WTC11 (cell line): ENCODE results near the gene ANKRD17. TPM values are rescaled to one million over a fixed set of nuclear protein-coding genes. Genes with fewer than 3 reads are reported as not detected.

Experiments used
- ATAC-seq: fragments of 200-7000 bp; cut with Tn5 transposase; 2 replicates; pipeline ENCODE4 v1.10.0; 2021; ENCODE audit warnings: mild to moderate bottlenecking, moderate library complexity
- CTCF ChIA-PET: fragments of 300-600 bp; sonication (Branson Sonifier 250); formaldehyde crosslinking; loops from one replicate; lab custom pipeline; 2021; ENCODE audit warnings: antibody characterized with exemption; lab: Charles Lee
- POLR2A ChIA-PET: fragments of 350-600 bp; sonication (Branson Sonifier 250); formaldehyde crosslinking; loops from one replicate; lab custom pipeline; 2021; ENCODE audit warnings: antibody characterized with exemption; lab: Charles Lee
- DNase-seq: peaks from one replicate; pipeline ENCODE4 v3.0.0; 2021; ENCODE audit warnings: low spot score
- H3K27ac Mint-ChIP-seq: 2 replicates; pipeline ENCODE4 v1.8.0; 2021; ENCODE audit warnings: mixed read lengths
- H3K27me3 Mint-ChIP-seq: 2 replicates; pipeline ENCODE4 v1.8.0; 2021; ENCODE audit warnings: low read depth, mild to moderate bottlenecking, moderate library complexity, mixed read lengths
- H3K36me3 Mint-ChIP-seq: 2 replicates; pipeline ENCODE4 v1.8.0; 2021; ENCODE audit warnings: mixed read lengths
- H3K4me1 Mint-ChIP-seq: 2 replicates; pipeline ENCODE4 v1.8.0; 2022; ENCODE audit warnings: mixed read lengths
- H3K4me3 Mint-ChIP-seq: 2 replicates; pipeline ENCODE4 v1.8.0; 2021; ENCODE audit warnings: mild to moderate bottlenecking, moderate library complexity, mixed read lengths
- H3K9me3 Mint-ChIP-seq: 2 replicates; pipeline ENCODE4 v1.8.0; 2021; ENCODE audit warnings: mixed read lengths
- ATF6 ChIP-seq: sonication (generic); formaldehyde crosslinking; IDR thresholded peaks from 2 replicates; pipeline ENCODE4 v1.8.1; 2023; ENCODE audit warnings: mild to moderate bottlenecking, missing genetic modification reagents
- CDX4 ChIP-seq: fragments of 250-450 bp; sonication (Bioruptor Pico); IDR thresholded peaks from 2 replicates; pipeline ENCODE4 v1.9.0; 2021; ENCODE audit warnings: moderate library complexity, mild to moderate bottlenecking, inconsistent platforms, borderline replicate concordance
- CREB1 ChIP-seq: sonication (generic); formaldehyde crosslinking; IDR thresholded peaks from 2 replicates; pipeline ENCODE4 v1.8.0; 2023; ENCODE audit warnings: mild to moderate bottlenecking, missing genetic modification reagents
- CTCF ChIP-seq: fragments of 200-600 bp; IDR thresholded peaks from 2 replicates; pipeline ENCODE4 v1.8.0; 2022; ENCODE audit warnings: antibody characterized with exemption
- ERG ChIP-seq: fragments of 250-450 bp; sonication (Bioruptor Pico); IDR thresholded peaks from 2 replicates; pipeline ENCODE4 v1.8.0; 2021; ENCODE audit warnings: mild to moderate bottlenecking
- FOXK1 ChIP-seq: sonication (generic); formaldehyde crosslinking; IDR thresholded peaks from 2 replicates; pipeline ENCODE4 v1.8.0; 2022; ENCODE audit warnings: mild to moderate bottlenecking, moderate library complexity, missing genetic modification reagents
- GABPB1 ChIP-seq: sonication (generic); formaldehyde crosslinking; IDR thresholded peaks from 2 replicates; pipeline ENCODE4 v1.8.1; 2023; ENCODE audit warnings: mild to moderate bottlenecking, missing genetic modification reagents
- GRHL2 ChIP-seq: fragments of 250-450 bp; sonication (Bioruptor Pico); IDR thresholded peaks from 2 replicates; pipeline ENCODE4 v1.8.0; 2022; ENCODE audit warnings: mild to moderate bottlenecking, moderate library complexity; ENCODE audit not compliant: insufficient replicate concordance, severe bottlenecking
- GTF2I ChIP-seq: fragments of 250-450 bp; sonication (Bioruptor Pico); conservative IDR thresholded peaks from 2 replicates; pipeline ENCODE4 v1.4.0; 2021; ENCODE audit warnings: mild to moderate bottlenecking
- HMGA2 ChIP-seq: fragments of 250-450 bp; sonication (Bioruptor Pico); IDR thresholded peaks from 2 replicates; pipeline ENCODE4 v1.4.0; 2021; ENCODE audit warnings: mild to moderate bottlenecking, moderate library complexity
- IRF1 ChIP-seq: sonication (generic); formaldehyde crosslinking; IDR thresholded peaks from 2 replicates; pipeline ENCODE4 v1.8.0; 2023; ENCODE audit warnings: missing genetic modification reagents
- JAZF1 ChIP-seq: fragments of 250-450 bp; sonication (Bioruptor Pico); IDR thresholded peaks from 2 replicates; pipeline ENCODE4 v1.9.0; 2021; ENCODE audit warnings: moderate library complexity, mild to moderate bottlenecking, inconsistent platforms
- SMAD3 ChIP-seq: sonication (generic); formaldehyde crosslinking; IDR thresholded peaks from 2 replicates; pipeline ENCODE4 v1.8.0; 2022; ENCODE audit warnings: missing genetic modification reagents, mild to moderate bottlenecking, borderline replicate concordance
- SMAD4 ChIP-seq: sonication (generic); formaldehyde crosslinking; IDR thresholded peaks from 2 replicates; pipeline ENCODE4 v1.8.0; 2022; ENCODE audit warnings: mild to moderate bottlenecking, missing genetic modification reagents
- TEAD4 ChIP-seq: sonication (generic); formaldehyde crosslinking; IDR thresholded peaks from 2 replicates; pipeline ENCODE4 v1.8.0; 2022; ENCODE audit warnings: mild to moderate bottlenecking, missing genetic modification reagents
- TP53 ChIP-seq: sonication (generic); formaldehyde crosslinking; IDR thresholded peaks from 2 replicates; pipeline ENCODE4 v1.8.1; 2023; ENCODE audit warnings: mild to moderate bottlenecking, missing genetic modification reagents
- USF1 ChIP-seq: sonication (generic); formaldehyde crosslinking; IDR thresholded peaks from 2 replicates; pipeline ENCODE4 v1.8.0; 2022; ENCODE audit warnings: mild to moderate bottlenecking, missing genetic modification reagents
- ZNF121 ChIP-seq: sonication (generic); formaldehyde crosslinking; IDR thresholded peaks from 2 replicates; pipeline ENCODE4 v1.8.0; 2023; ENCODE audit warnings: missing genetic modification reagents
- ZNF138 ChIP-seq: sonication (generic); formaldehyde crosslinking; conservative IDR thresholded peaks from 2 replicates; pipeline ENCODE4 v1.8.1; 2022; ENCODE audit warnings: mild to moderate bottlenecking, moderate library complexity, missing genetic modification reagents
- ZNF263 ChIP-seq: sonication (generic); formaldehyde crosslinking; IDR thresholded peaks from 2 replicates; pipeline ENCODE4 v1.8.1; 2022; ENCODE audit warnings: low read depth, mild to moderate bottlenecking, moderate library complexity, missing genetic modification reagents
- ZNF281 ChIP-seq: sonication (generic); formaldehyde crosslinking; IDR thresholded peaks from 2 replicates; pipeline ENCODE4 v1.8.0; 2023; ENCODE audit warnings: mild to moderate bottlenecking, missing genetic modification reagents
- ZSCAN18 ChIP-seq: fragments of 250-450 bp; sonication (Bioruptor Pico); IDR thresholded peaks from 2 replicates; pipeline ENCODE4 v2.1.2; 2022; ENCODE audit warnings: mild to moderate bottlenecking, moderate library complexity
- total RNA-seq: library from RNA; stranded (reverse); gene quantifications from 3 replicates; pipeline ENCODE4 v1.2.3, GENCODE V29; 2021

Gene ANKRD17
- total RNA-seq, 1 experiment from 2014 or later, result 76.0 TPM

- TF ChIP-seq SMAD3 (CRISPR knock-in tag), result no peak
- TF ChIP-seq, all 79 proteins: peak for 0
These were observed 105.7 kb downstream of the ANKRD17 start (continued) for GRCh38 chr4:73152893-73153292.

- H3K4me1 Mint-ChIP-seq, result no peaks in the 10 kb centered on the region
- H3K27ac Mint-ChIP-seq, result no peak overlapping the region; the same call in 1 of the 2 replicates
- no peak for ATAC-seq
- ChIA-PET CTCF (no interaction called here), POLR2A (no interaction called here)
- TF ChIP-seq IRF1, result no peak
- TF ChIP-seq GRHL2, result no peak
- no peak for TF ChIP-seq GTF2I (CRISPR knock-in tag)
- TF ChIP-seq SMAD4 (CRISPR knock-in tag), result no peak
- no peak for TF ChIP-seq TEAD4 (CRISPR knock-in tag)
- no peak for TF ChIP-seq ERG (CRISPR knock-in tag)
- TF ChIP-seq JAZF1 (CRISPR knock-in tag), result no peak
- no peak for TF ChIP-seq ZSCAN18 (CRISPR knock-in tag)
- TF ChIP-seq ZNF263 (CRISPR knock-in tag), result no peak
- no peak for TF ChIP-seq FOXK1 (CRISPR knock-in tag)
- no peak for TF ChIP-seq CREB1 (CRISPR knock-in tag)
- H3K4me3 Mint-ChIP-seq, result no peak overlapping the region
- no peaks in the 10 kb centered on the region for H3K27me3 Mint-ChIP-seq
- H3K9me3 Mint-ChIP-seq, result no peaks in the 10 kb centered on the region
- H3K36me3 Mint-ChIP-seq, result peaks cover 66% of the 10 kb centered on the region
- no peak for DNase-seq
These were observed 115.5 kb downstream of the ANKRD17 start for GRCh38 chr4:73142995-73143547.

GRCh38 chr4:73139991-73140390 is 118.6 kb downstream of the ANKRD17 start:
- peaks cover 59% of the 10 kb centered on the region for H3K36me3 Mint-ChIP-seq
- ChIA-PET POLR2A (no interaction called here), CTCF (interaction anchor here (0.8 kb wide), 1 partner anchor 117 kb away, joined by 3 read pairs; no protein-coding TSS in a partner anchor)
- no peak for ATAC-seq
- H3K9me3 Mint-ChIP-seq, result no peaks in the 10 kb centered on the region
- H3K4me3 Mint-ChIP-seq, result no peak overlapping the region
- no peaks in the 10 kb centered on the region for H3K27me3 Mint-ChIP-seq
- peak overlapping the region; percentile 35; the same call in 1 of the 2 replicates for H3K27ac Mint-ChIP-seq
- DNase-seq, result no peak
- H3K4me1 Mint-ChIP-seq, result no peaks in the 10 kb centered on the region
- TF ChIP-seq GTF2I (CRISPR knock-in tag) (no peak), ZNF138 (CRISPR knock-in tag) (no peak), HMGA2 (no peak), TP53 (CRISPR knock-in tag) (no peak), CDX4 (CRISPR knock-in tag) (no peak), USF1 (CRISPR knock-in tag) (no peak), GABPB1 (no peak), CTCF (no peak), ZNF121 (CRISPR knock-in tag) (no peak), SMAD3 (CRISPR knock-in tag) (no peak), ATF6 (CRISPR knock-in tag) (no peak), ZNF281 (CRISPR knock-in tag) (no peak)
